HG03095 (cell line): Measurements from ENCODE around the gene CENPP.
A peak's percentile ranks its signal among the peaks of the same experiment; 100 is the strongest.

Experiments
- ATAC-seq: cut with Tn5 transposase; IDR thresholded peaks from one replicate; pipeline ENCODE4 v1.9.1; 2021; ENCODE audit warnings: moderate library complexity; ENCODE audit not compliant: unreplicated experiment

CENPP gene

DNA sequence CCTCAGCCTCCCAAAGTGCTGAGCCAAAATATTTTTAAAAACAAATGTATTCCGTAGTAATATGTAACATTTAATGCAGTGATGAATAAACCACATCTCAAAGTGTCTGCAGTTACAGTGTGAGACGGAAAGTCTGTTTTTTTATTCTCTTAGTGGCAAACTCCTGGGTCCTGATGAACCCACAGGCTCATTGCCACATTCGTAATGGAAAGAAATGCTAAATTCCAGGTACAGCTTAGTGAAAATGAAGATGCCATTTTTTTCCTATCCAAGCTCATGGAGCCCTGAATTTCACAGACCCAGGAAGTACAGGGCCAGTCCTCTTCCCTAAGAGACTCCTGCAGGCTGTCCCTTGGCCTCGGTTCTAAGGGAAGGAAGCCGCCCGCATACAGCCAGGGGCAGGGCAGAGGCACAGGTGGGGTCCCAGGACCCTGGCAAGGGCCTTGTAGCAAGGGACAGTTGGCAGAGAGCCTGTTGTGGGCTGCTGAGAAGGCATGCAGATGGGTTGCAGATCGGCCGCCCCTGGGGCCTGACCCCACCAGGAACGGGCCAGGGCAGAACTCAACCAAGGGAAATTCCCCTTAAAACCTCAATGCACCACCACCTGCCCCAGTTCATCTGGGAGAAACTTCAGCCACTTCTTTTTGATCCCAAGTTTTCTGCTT, 308.0 kb downstream of the CENPP start:
- no peak for ATAC-seq

DNA sequence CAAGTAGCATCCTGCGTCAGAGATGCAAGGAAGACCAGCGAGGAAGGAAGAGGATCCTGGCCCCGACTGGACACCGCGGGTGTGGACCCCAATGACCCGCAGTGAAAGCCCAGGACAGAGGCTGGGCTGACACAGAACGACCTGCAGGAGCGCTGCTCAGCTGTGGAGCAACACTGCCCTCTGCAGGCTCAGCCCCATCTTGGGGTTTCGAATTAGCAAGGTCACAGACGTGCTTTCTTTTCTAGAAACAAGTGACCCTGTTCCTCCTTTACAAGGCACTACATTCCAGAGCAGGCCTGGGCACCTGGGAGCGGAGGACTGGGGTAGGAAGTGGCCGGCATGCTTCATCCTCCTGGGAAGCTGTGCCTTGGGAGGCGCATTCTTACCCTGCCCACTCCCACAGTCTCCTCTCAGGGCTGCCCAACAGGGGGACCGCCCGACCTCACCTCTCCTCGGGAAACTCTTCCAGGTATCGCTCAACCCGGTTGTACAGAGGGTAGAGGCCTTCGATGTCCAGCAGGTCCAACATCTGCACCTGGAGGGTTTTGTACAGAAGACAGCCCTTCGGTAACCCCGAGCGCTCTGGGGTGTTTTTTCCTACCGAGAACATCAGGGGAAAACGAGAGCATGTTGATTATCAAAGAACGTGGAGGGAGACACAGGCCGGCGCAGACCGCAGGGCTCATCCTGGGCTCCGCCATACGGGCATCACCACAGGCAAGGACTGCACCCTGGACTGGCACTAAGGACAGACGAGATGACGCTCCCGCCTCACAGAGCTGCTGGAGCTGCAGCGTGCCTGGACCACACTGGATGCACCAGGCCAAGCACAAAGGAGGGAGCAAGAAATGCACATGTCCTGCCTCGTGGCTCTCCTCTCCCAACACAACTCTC, 309.2 kb downstream of the CENPP start:
- peak; percentile 59 for ATAC-seq

DNA sequence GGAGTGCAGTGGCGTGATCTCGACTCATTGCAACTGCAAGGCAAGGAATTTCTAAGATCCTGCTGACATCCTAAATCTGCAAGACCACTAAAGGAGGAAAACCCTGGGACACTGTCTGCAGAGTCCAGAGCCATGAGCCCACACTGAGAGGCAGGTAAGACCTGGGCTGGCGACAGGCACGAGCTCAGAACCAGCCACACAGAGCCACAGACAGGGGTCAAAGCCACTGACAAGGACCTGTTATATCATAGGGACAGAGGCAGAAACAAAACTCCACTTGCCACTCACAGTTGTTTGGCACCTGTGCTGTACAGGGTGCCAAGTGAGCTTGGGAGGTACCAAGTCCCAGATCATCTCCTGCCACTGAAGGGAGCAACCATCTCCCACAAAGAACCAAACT, 310.0 kb downstream of the CENPP start:
- no peak for ATAC-seq

DNA sequence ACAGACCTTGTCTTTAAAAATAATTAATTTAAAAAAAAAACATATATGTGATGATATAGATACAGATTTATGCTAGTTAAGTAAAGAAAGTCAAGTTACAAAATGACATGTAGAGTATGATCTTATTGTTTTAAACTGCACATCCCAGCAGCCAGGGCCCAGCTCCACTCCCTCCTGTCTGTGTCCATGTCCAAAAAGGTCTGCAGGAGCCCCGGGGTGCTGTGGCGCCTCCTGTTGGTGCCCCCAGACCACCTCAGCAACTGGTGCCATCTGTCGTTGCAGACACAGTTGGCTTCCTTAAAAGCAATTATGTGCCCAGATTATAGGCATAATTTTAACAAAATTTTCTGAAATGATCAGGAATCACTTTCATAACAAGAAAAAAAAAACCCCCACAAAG, 310.9 kb downstream of the CENPP start:
- no peak for ATAC-seq

DNA sequence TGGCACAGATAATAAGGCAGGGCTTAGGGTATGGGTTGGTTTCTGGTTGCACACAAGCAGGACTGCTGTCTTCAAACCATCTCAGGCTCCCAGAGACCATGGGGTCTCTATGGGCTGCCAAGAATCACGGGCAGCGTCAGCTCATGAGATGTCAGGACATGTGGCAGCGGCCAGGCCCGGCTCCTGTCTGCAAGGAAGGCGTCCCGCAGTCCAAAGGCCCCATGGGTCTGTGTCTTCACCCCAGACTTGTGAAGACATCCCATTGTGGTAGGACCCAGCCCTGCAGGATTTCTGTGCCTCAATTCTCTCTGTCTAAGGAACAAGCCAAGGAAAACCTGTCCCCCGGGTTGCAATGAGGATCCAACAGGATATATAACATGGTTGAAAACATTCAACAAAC, 311.6 kb downstream of the CENPP start:
- ATAC-seq: no peak

GRCh38 chr9:92637886-92638620, 312.3 kb downstream of the CENPP start:
- no peak for ATAC-seq

DNA sequence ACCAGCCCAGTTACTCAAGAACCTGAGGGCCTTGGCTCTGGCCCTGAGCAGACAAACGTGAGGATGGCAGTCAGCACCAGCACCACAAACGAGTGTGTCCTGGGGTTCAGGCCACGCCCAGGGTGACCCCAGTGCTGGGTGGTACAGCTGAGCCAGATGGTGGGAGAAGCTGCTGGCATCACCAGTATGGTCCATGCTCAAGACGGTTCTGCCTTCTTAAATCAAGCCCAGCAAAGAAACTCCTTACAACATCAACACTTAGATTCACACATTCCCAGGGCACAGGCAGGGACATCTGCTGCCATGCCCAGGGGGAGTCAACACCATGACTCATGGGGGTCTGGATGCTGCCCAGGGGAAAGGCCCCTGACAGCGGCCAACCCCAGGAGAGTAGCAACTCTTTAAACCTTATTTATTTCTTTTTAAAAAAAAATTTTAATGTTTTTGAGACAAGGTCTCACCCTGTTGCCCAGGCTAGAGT, 312.9 kb downstream of the CENPP start:
- no peak for ATAC-seq

DNA sequence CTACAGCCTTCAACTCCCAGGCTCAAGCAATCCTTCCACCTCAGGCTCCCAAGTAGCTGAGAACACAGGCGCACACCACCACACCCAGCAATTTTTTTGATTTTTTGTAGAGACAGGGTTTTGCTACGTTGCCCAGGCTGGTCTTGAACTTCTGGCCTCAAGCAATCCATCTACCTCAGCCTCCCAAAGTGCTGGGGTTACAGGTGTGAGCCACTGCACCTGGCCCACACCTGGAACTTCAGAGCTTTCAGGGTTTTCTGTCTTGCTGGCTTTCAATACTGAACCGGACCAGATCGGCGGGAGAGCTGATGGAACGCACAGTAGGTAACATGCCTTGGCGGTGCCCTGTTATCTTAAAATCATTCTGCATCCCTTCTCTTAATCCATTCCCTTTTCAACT, 313.4 kb downstream of the CENPP start:
- ATAC-seq: no peak

DNA sequence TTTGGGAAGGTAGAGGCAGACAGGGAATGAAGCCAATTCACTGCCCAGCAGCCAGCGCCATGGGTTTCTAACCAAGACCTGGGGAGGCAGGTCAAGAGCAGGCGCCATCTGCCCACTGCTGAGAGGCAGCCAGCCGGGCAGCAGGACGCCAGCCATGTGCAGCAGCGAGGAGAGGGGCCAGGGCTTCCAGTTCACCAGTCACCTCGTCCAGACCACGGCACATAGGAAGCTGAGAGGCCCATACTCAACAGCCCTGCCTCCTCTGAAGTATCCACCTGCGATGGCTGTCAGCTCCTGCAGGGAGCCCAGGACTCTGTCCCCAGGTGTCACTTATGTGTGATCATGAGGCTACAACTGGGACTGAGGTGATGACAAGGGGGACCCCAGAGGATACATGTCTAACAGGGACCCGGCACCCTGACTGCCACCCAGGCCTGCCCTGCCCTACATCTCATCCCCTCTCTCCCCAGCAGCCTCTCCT, 314.1 kb downstream of the CENPP start:
- no peak for ATAC-seq

DNA sequence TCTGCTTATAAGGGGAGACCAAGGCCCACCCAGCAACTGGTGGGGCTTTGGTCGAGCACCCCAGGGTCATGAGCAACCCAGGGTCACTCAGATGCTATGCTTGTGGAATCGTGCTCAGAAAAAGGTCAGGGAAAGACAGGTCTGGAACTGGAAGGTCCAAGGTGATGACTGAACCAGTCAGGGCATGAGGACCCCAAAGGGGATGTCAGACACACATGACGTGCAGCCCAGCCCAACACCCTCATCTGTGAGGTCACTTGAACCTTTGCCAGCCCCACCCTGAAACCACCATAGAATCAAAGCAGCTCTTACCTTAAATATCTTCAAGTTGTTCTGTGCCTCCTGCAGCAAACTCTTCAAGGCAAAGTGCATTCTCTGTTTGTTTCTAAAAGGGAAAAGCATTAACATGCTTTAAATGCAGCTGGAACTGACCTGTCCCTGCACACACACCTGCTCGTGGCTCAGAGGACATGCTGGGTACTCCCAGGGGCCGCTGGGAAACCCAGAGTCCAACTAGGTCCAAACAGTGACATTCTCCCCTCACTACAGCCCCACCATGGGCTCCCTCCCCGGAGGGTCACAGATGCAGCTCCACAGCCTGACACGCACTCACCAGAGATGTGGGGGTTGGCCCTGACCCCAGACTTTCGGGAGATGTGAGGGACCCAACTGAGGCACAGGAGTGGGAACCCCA, 314.8 kb downstream of the CENPP start:
- ATAC-seq: no peak

DNA sequence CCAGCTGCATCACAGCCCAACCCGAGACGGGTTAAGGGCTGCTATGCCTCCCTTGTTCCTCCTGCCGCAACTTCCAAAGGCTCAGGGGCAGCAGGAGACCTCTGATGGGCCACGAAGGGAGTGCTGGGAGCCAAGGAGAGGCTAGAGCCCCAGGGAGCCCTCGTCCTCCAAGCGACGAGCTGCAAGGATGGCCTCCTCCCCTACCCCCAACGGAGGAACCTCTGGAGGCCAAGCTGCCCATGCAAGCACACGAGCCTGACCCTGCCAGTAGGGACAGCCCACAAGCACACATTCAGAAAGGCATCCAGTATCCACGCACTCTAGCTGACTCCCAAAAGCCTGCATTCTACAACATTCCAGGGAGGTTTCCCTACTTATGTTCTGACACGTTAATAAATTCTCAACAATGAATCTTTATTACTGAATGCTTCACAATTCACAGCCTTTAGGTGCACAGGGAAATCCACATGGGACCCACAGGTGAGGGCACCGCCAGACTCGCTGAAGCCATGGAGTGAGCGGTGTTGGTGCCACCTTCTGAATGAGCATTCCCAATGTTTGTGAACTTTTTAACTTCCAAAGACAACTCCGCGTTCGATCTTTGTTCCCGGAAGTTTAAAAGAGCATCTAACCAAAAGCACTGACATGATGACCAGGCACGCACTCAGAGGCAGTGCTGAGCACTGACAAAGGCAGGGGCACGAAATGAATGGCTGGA, 315.5 kb downstream of the CENPP start:
- no peak for ATAC-seq

DNA sequence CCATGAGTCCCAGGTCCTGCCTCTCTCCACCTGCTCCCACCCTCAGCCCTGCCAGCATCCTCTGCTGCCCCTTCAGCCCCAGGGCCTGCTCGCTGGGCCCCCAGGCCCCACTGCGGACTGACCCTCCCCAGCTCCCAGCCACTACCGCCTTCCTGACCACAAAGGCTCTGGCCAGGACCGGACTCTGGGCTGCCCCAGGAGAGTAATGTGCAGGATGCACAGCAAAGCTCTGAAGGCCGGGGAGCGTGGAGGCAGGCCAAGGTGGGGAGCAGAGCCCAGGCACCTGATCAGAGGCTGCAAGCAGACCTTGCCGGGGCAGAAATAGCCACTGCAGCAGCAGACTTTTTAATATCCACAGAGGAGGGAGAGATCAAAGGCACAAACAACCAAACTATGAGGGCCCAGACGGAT, 316.3 kb downstream of the CENPP start:
- no peak for ATAC-seq

GRCh38 chr9:92642564-92642963, 316.8 kb downstream of the CENPP start:
- no peak for ATAC-seq

GRCh38 chr9:92644278-92644677, 318.5 kb downstream of the CENPP start:
- no peak for ATAC-seq

DNA sequence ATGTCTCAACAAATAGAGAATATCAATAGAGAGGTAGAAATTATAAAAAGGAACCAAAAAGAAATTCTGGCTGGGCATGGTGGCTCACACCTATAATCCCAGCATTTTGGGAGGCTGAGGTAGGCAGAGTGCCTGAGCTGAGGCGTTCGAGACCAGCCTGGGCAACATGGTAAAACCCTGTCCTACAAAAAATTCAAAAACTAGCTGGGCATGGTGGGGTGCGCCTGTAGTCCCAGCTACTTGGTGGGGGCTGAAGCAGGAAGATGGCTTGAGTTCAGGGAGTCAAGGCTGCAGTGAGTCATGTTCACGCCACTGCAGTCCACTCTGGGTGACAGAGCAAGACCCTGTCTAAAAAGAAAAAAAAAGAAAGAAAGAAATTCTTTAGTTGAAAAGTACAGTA, 319.3 kb downstream of the CENPP start:
- no peak for ATAC-seq

- ATAC-seq: no peak
These were observed 322.1 kb downstream of the CENPP start for GRCh38 chr9:92647671-92648473.

DNA sequence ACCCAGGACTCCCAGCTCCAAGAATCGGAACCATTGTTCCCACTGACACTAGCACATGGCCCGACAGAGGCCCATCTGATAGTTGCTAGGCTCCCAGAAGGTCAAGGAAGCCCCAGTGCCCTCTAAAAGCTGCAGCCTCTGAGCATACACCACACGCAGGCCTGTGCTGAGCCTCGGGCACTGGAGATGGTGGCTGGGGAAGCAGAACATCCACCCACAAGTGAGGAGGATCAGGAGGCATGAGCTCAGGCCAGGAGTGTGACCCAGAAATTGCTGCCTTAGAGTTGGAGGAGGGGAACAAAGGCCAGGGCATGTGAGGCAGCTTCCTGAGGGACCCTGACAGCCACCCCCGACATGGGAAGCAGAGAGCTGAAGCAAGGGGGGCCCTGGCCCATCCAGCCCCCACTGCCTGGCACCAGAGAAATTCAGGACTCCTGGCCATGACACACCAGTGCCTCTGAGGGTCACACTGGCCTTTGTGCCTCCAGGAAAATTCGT, 322.8 kb downstream of the CENPP start:
- ATAC-seq: no peak

DNA sequence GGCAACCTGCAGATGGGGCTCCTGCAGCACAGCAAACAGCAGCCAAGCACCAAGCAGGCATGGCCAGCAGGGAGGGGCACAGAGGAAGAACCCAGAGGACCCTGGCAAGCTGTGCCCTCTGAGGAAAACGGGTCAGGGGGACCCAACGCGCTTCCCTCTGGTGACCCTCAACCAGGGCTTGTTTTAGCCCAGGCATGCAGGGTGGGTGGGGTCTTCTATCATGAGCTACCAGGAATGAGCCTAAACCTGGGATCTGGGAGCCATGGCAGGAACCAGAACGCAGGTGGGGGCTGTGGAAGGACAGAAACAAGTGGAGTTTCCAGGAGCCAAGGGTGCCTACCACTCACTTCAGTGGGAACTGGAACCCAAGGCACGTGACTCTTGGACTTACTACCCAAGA, 323.3 kb downstream of the CENPP start:
- ATAC-seq: no peak

GRCh38 chr9:92650296-92650695, 324.5 kb downstream of the CENPP start:
- no peak for ATAC-seq
